ENCODE data around the gene LTBP1.

Gene LTBP1

DNA sequence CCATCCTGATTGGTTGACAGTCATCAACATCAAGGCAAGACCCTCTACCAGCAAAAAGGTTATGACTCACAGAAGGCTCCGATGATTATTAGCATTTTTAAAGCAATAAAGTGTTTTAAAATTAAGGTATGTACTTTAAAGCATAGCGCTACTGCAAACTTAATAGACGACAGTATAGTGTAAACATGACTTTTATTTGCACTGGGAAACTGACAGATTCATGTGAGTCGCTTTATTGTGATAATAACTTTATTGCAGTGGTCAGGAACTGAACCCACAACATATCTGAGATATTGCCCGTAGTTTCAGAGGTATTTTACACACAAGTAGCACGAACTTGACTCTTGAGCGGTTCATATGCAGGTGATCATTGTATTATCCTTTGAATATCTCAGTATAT, 249.1 kb downstream of the LTBP1 start:
- ChIA-PET CTCF (no interaction called here), POLR2A (ENCODE audit: low non-redundant PET) (no interaction called here)
- H3K27ac ChIP-seq: no peak overlapping the region
- DNase-seq (ENCODE audit: low spot score): no peak
- TF ChIP-seq, protein P1, sequence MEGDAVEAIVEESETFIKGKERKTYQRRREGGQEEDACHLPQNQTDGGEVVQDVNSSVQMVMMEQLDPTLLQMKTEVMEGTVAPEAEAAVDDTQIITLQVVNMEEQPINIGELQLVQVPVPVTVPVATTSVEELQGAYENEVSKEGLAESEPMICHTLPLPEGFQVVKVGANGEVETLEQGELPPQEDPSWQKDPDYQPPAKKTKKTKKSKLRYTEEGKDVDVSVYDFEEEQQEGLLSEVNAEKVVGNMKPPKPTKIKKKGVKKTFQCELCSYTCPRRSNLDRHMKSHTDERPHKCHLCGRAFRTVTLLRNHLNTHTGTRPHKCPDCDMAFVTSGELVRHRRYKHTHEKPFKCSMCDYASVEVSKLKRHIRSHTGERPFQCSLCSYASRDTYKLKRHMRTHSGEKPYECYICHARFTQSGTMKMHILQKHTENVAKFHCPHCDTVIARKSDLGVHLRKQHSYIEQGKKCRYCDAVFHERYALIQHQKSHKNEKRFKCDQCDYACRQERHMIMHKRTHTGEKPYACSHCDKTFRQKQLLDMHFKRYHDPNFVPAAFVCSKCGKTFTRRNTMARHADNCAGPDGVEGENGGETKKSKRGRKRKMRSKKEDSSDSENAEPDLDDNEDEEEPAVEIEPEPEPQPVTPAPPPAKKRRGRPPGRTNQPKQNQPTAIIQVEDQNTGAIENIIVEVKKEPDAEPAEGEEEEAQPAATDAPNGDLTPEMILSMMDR (conservative IDR thresholded peaks at IDR 0.05; ENCODE audit: low read depth): no peak

DNA sequence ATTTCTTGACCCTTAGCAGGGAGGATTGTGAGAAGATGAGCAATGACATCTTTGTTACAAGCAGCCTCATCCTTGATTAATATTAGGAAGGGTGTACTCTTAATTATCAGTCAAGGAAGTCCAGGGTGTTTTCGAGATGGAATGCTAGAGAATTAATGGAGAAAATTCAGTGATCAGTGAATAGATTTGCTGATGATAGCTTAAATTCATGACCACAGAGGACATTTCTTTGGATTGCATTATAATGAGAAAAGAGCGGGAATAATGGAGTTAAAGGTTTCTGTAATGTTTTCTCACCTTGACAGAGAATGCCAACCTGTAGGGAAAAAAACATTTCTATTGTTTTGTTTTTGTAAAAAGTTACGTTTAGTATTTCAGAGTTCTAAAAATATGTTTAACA, 249.9 kb downstream of the LTBP1 start:
- ChIA-PET POLR2A (ENCODE audit: low non-redundant PET) (no interaction called here), CTCF (no interaction called here)
- DNase-seq (ENCODE audit: low spot score): no peak
- TF ChIP-seq, protein P1 (conservative IDR thresholded peaks at IDR 0.05; ENCODE audit: low read depth): no peak
- H3K27ac ChIP-seq: no peak overlapping the region

DNA sequence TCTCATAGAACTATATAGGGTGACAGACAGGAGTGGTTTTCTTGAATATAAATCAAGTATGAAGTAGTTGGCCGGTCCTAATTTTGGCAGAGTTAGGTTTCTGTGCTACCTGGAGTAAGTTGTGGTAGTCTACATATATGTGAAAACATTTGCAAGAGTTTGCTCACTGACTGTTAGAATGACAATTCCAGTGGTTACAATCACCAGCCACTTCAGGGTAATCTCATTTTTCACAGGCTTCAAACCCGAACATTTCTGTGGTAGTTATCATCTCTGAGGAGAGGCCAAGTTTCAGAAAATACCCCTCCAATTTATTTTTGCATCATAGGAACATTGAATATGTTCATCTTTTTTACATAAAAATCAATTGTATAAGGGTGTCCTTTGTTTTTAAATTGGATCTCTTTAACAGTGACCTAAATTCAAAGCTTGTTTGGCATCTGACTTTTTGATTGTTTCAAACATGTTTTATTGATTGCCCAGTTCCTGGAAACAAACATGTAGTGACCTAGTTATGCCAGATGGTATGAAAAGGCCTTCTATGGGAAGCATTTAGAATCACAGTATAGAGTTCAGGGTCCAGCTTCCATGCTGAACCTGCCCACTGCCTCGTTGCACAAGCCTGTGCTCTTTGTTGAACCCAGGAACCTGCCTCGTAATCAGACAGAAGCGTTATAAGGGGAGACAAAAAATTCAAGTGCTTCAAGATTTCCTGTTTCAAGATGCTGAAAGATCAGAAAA, 250.6 kb downstream of the LTBP1 start:
- no peak overlapping the region for H3K27ac ChIP-seq
- DNase-seq (ENCODE audit: low spot score): no peak
- ChIA-PET POLR2A (ENCODE audit: low non-redundant PET) (no interaction called here), CTCF (interaction anchor here (0.7 kb wide), 1 partner anchor 30 kb away, joined by 3 read pairs; no protein-coding TSS in a partner anchor)
- TF ChIP-seq, protein P1 (conservative IDR thresholded peaks at IDR 0.05; ENCODE audit: low read depth): no peak

DNA sequence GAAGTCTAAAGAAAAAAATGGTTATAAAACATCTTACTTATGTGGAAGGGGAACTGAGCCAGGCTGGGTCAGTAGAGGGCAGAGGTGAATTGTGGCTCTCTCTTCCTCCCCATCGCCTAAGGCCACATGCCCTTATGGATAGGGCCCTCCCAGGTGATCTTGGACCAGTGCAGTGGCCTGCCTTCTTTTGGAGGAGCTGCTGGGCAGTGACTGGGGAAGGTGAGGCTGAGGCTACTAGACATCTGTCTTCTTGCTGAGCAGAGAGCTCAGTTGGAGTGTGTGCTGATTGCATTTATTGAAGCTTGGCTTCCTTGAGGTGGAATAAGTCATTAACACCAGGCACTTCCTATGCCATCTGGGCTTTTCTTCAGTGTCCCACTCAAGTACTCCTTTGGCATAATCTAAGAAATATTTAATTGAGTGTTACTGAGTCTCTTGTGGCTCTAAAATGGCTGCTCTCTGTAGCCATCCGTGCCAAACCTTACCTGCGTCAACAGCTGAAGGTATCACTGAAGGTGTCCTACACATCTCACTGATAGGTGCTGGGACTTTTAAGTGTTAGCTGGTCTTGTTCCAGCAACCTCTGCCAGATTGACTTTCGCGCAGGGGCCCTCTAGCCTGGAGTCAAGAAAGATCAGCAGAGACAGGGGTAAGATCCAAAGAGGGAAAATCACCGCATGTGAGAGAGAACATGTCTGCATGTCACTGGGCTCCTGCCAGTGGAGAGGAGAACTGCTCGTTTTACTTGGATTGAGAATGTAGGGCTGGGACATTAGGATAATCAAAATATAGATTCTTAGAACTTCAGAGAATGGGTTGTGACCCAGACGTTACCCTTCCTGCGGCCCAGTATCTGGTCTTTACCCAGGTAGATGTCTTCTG, 256.1 kb downstream of the LTBP1 start:
- H3K27ac ChIP-seq: no peak overlapping the region
- POLR2A ChIA-PET (ENCODE audit: low non-redundant PET): no interaction called here
- DNase-seq (ENCODE audit: low spot score): no peak
- TF ChIP-seq, protein P1 (conservative IDR thresholded peaks at IDR 0.05; ENCODE audit: low read depth): no peak
- CTCF ChIA-PET: interaction anchor here (0.7 kb wide), 1 partner anchor 13 kb away, joined by 3 read pairs; no protein-coding TSS in a partner anchor

DNA sequence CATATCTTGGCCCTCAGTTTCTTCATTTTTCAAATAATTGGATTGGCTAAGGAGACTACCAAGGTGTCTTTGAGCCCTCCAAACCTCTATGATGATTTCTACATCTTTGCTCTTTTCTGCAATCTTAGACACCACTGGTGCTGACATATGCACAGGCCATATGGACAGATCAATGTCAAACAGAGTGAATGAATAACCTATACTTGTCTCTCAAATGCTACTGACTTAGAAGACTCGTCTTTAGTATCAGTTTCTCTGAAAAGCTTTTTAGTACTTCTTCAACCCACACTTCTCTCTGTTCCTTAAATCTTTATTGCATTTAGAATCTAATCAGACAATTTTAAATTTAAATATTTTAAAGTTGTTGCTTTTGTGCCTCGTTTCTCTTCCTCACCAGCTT, 258.2 kb downstream of the LTBP1 start:
- ChIA-PET CTCF (no interaction called here), POLR2A (ENCODE audit: low non-redundant PET) (no interaction called here)

More for the DNA sequence above, 258.2 kb downstream of the LTBP1 start:
- DNase-seq (ENCODE audit: low spot score): no peak
- TF ChIP-seq, protein P1 (conservative IDR thresholded peaks at IDR 0.05; ENCODE audit: low read depth): no peak
- no peak overlapping the region for H3K27ac ChIP-seq

Data from RWPE1 (cell line).